Right lobe of liver (tissue), 4 donors: Measurements from ENCODE around the gene RNF182.

ENCODE experiments used
- POLR2A ChIP-seq: fragments of 450-650 bp; IDR thresholded peaks from one replicate; pipeline ENCODE4 v1.6.1; 2017; ENCODE audit warnings: antibody characterized with exemption, mild to moderate bottlenecking
- TF ChIP-seq, protein P1 (sequence below), 4 donors: fragments of 200-600 bp in 3 of 4; fragments of 450-650 bp in 1 of 4; IDR thresholded peaks; one replicate each; pipeline versions ENCODE4 v1.5.1 to v1.8.0; 2016 to 2022; ENCODE audit warnings: antibody characterized with exemption in 4 of 4, mild to moderate bottlenecking in 2 of 4
- donor health status: DM: no; HTN: no; CAD: no.
- donor health status: DM: no; HTN: no; CAD: no.
- donor health status: DM: no; HTN: yes; CAD: no.

DNA sequence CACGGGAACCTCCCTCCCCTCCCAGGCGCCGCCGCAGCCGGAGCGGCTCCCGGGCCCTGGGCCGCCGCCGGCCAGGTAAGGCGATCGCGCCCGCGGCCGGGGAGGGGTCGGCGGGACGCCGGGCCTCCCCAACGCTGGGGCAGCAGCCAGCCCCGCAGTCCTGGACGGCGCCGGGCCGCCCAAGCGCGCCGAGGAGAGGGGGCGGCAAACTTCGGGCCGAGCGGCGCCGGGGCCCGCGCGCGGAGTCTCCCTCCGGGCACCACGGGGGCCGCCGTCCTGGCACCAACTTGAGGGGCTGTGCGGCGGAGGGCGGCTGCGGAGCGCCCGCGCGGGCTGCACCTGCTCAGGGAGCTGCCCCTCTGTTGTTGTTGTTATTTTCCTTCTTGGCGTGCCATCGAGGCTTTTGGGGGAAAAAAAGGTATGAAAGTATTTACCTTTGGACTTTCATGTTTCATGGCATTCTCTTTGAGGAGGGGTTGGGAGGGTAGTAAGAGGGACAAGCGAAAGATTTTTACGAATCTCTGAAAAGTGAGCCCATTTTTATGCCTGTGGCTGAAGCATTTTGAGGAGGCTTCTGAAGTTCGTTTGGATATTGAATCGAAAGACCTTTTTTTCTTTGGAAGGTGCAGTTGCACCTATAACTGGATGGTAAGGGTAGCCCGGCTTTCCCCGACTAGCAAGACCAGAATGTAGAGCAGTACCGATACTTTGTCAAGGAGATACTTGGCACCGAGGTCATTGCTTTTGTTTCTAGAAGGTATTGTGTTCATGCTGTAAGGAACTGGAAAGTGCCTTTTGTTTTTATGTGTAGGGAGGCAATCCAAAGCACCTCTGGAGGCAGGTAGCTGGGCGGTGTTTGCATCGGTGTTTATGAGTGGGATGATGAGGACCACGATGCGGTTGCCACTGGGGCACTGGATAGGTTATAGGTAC is at the start of gene RNF182:
- TF ChIP-seq, protein P1, sequence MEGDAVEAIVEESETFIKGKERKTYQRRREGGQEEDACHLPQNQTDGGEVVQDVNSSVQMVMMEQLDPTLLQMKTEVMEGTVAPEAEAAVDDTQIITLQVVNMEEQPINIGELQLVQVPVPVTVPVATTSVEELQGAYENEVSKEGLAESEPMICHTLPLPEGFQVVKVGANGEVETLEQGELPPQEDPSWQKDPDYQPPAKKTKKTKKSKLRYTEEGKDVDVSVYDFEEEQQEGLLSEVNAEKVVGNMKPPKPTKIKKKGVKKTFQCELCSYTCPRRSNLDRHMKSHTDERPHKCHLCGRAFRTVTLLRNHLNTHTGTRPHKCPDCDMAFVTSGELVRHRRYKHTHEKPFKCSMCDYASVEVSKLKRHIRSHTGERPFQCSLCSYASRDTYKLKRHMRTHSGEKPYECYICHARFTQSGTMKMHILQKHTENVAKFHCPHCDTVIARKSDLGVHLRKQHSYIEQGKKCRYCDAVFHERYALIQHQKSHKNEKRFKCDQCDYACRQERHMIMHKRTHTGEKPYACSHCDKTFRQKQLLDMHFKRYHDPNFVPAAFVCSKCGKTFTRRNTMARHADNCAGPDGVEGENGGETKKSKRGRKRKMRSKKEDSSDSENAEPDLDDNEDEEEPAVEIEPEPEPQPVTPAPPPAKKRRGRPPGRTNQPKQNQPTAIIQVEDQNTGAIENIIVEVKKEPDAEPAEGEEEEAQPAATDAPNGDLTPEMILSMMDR (IDR thresholded peaks at IDR 0.05): no peak
- no peak for TF ChIP-seq POLR2A
